ENCODE data around the gene OSBPL5. TPM values are rescaled to one million over a fixed set of nuclear protein-coding genes. Genes with fewer than 3 reads are reported as not detected.

OSBPL5 gene
- total RNA-seq, 4 donors from 2014 or later: 43.4 to 75.2 (median 56.8) TPM

DNA sequence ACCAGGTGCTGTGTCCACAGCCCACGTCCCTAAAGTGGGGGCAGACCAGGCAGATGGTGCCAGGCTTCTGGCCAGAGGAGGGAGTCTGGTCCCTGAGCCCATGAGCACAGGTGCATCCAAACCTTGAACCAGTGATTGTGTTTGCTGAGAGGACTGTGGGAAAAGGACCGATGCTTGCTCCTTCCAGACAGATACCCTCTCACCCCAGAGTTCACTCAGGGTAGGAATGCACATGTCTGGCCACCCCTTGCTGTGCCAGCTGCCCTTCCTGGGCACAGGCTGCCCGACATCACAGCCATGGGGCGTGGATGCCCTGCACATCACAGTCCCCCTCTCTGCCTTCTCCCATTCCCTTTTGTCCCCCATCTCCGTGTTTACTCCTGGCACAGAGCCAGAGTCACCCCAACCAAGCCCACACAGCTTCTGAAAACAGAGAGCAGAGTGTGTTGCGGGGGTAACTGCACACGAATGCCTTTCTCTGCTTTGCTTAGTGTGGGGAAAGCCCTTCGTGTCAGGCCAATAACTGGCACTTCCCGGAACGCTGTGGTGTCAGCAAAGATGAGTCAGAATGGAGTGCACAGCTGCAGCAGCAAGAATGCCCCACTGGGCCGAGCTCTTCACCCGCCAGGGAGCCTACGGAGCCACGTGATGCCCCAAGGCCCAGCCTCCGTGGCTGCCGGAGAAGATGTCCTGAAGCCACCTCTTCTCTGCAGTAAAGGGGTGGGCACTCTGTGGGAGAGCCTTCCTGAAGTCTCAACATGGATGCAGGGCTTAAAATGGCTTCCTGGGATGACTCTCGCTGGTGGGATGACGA is 115.5 kb downstream of the OSBPL5 start:
- TF ChIP-seq POLR2A (IDR thresholded peaks at IDR 0.05) (no peak), POLR2AphosphoS5 (IDR thresholded peaks at IDR 0.05) (peak; percentile 54 to 92 (median 71))
- TF ChIP-seq, protein P1, sequence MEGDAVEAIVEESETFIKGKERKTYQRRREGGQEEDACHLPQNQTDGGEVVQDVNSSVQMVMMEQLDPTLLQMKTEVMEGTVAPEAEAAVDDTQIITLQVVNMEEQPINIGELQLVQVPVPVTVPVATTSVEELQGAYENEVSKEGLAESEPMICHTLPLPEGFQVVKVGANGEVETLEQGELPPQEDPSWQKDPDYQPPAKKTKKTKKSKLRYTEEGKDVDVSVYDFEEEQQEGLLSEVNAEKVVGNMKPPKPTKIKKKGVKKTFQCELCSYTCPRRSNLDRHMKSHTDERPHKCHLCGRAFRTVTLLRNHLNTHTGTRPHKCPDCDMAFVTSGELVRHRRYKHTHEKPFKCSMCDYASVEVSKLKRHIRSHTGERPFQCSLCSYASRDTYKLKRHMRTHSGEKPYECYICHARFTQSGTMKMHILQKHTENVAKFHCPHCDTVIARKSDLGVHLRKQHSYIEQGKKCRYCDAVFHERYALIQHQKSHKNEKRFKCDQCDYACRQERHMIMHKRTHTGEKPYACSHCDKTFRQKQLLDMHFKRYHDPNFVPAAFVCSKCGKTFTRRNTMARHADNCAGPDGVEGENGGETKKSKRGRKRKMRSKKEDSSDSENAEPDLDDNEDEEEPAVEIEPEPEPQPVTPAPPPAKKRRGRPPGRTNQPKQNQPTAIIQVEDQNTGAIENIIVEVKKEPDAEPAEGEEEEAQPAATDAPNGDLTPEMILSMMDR (IDR thresholded peaks at IDR 0.05): peak in 1 of 2 donors; percentile 37
- DNase-seq (ENCODE audit: low spot score in 2 of 2): peak; percentile 91 to 94
- H3K36me3 ChIP-seq: peaks cover 24% of the 10 kb centered on the region

GRCh38 chr11:3047637-3048036 is 117.5 kb downstream of the OSBPL5 start:
- peaks cover 51% of the 10 kb centered on the region for H3K4me1 ChIP-seq
- H3K4me3 ChIP-seq: no peak overlapping the region
- peaks cover 18% of the 10 kb centered on the region for H3K36me3 ChIP-seq
- 88% methylated on average over 16 of the region's 16 CpGs for WGBS
- no peaks in the 10 kb centered on the region for H3K27me3 ChIP-seq
- TF ChIP-seq POLR2AphosphoS5 (IDR thresholded peaks at IDR 0.05) (no peak), EP300 (IDR thresholded peaks at IDR 0.05) (no peak), POLR2A (IDR thresholded peaks at IDR 0.05) (no peak)
- TF ChIP-seq, protein P1 (IDR thresholded peaks at IDR 0.05): no peak
- DNase-seq (ENCODE audit: low spot score in 2 of 2): no peak
- H3K27ac ChIP-seq: no peak overlapping the region
- no peaks in the 10 kb centered on the region for H3K9me3 ChIP-seq

More for the DNA sequence above, 115.5 kb downstream of the OSBPL5 start:
- H3K9me3 ChIP-seq: no peaks in the 10 kb centered on the region
- WGBS: 25% methylated on average over 8 of the region's 18 CpGs
- no peaks in the 10 kb centered on the region for H3K27me3 ChIP-seq
- peak overlapping the region; percentile 67 for H3K27ac ChIP-seq
- H3K4me3 ChIP-seq: peak overlapping the region; percentile 11
- peaks cover 35% of the 10 kb centered on the region for H3K4me1 ChIP-seq

DNA sequence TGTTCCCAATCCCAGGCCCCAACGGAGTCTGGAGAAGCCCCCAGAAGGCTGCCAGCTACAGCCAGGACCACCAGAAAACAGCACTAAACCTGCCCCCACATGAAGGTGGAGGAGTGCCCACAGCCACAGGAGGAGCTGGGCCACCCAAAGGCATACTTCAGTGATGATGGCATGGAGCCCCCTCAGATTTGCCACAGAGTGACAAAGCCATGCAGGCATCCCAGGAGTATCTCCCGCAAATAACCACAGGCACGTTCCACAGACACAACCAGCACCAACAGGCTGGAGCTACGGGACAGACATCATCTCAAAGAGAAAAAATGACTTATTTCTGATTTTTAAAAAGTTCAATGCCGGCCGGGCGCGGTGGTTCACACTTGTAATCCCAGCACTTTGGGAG is 118.5 kb downstream of the OSBPL5 start:
- Histone ChIP-seq H3K27ac (no peak overlapping the region), H3K36me3 (peaks cover 23% of the 10 kb centered on the region), H3K4me3 (no peak overlapping the region), H3K9me3 (no peaks in the 10 kb centered on the region), H3K4me1 (peaks cover 55% of the 10 kb centered on the region), H3K27me3 (no peaks in the 10 kb centered on the region)
- WGBS: 77% methylated on average over 8 of the region's 8 CpGs
- DNase-seq (ENCODE audit: low spot score in 2 of 2): no peak
- TF ChIP-seq POLR2AphosphoS5 (IDR thresholded peaks at IDR 0.05) (no peak), EP300 (IDR thresholded peaks at IDR 0.05) (no peak), POLR2A (IDR thresholded peaks at IDR 0.05) (no peak)
- TF ChIP-seq, protein P1 (IDR thresholded peaks at IDR 0.05): no peak

DNA sequence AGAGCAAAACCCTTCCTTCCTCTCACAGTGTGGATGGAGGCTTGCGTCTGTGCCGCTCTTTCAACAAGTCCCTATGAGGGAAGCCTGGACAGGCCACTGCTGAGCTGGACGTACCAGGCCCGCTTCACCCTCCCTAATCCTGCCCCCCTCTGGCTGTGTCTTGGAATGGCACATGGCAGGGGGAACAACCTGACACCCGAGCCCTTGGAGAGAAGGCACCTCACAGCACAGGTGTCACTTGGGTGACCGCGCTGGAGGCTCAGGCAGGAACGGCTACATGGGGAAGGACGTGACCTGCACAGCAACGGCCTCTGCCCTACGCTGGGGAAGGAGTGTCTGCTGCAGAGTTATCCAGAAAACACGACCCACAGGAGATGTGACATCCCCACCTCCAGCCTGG is 118.9 kb downstream of the OSBPL5 start:
- 100% methylated on average over 4 of the region's 12 CpGs for WGBS
- H3K27ac ChIP-seq: no peak overlapping the region

GRCh38 chr11:3044915-3045314 is 120.2 kb downstream of the OSBPL5 start:
- H3K27ac ChIP-seq: no peak overlapping the region

More for the DNA sequence above, 118.9 kb downstream of the OSBPL5 start:
- no peaks in the 10 kb centered on the region for H3K9me3 ChIP-seq
- peaks cover 53% of the 10 kb centered on the region for H3K4me1 ChIP-seq
- no peak for DNase-seq (ENCODE audit: low spot score in 2 of 2)
- H3K4me3 ChIP-seq: no peak overlapping the region
- H3K27me3 ChIP-seq: no peaks in the 10 kb centered on the region
- peaks cover 28% of the 10 kb centered on the region for H3K36me3 ChIP-seq
- no peak for TF ChIP-seq POLR2AphosphoS5 (IDR thresholded peaks at IDR 0.05)
- TF ChIP-seq EP300 (IDR thresholded peaks at IDR 0.05): no peak
- TF ChIP-seq POLR2A (IDR thresholded peaks at IDR 0.05): no peak
- TF ChIP-seq, protein P1 (IDR thresholded peaks at IDR 0.05): no peak

More at GRCh38 chr11:3044915-3045314, 120.2 kb downstream of the OSBPL5 start:
- 93% methylated on average over 11 of the region's 12 CpGs for WGBS
- Histone ChIP-seq H3K4me3 (no peak overlapping the region), H3K27me3 (no peaks in the 10 kb centered on the region), H3K36me3 (peaks cover 39% of the 10 kb centered on the region), H3K4me1 (peaks cover 40% of the 10 kb centered on the region), H3K9me3 (no peaks in the 10 kb centered on the region)
- TF ChIP-seq EP300 (IDR thresholded peaks at IDR 0.05) (no peak), POLR2AphosphoS5 (IDR thresholded peaks at IDR 0.05) (no peak)
- TF ChIP-seq, protein P1 (IDR thresholded peaks at IDR 0.05): no peak
- DNase-seq (ENCODE audit: low spot score in 2 of 2): no peak
